Esophagus mucosa (tissue), 1 donor: ENCODE data around the gene CCDC167. TPM values are rescaled to one million over a fixed set of nuclear protein-coding genes. Genes with fewer than 3 reads are reported as not detected.

ENCODE experiments used
- ATAC-seq: fragments of 200-7000 bp; cut with Tn5 transposase; one replicate; pipeline ENCODE4 v1.9.1; 2020
- total RNA-seq: library from RNA; stranded (reverse); gene quantifications from one replicate; pipeline ENCODE4 v1.2.4, GENCODE V29; 2023
- donor health status: DM: yes; HTN: yes; CAD: no.

The CCDC167 gene
- total RNA-seq, result 24.5 TPM

- peak; percentile 94 for ATAC-seq
These were observed at the start of gene CCDC167 for GRCh38 chr6:37499433-37500293. TSS of gene CCDC167 (minus strand) at chr6:37499893. CDS start at chr6:37499863, 30 bp downstream.

DNA sequence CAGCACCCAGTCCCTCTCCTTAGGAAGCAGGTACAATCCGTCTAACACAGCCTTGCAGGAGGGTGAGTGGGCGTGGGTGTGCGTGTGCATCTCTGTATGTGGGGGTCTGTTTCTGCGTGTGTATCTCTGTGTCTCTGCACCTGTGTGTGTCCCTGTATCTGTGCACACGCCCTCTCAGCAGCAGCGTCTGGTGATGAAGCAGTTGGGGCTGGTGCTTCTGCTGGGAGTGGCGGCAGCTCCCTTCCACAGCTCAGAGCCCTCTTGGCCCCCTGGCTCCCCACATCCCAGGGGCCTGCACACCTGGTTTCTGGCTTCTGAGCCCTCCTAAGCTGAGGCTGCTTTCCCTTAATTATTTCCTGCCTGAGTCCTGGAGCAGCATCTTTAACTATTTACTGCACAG, 49.5 kb upstream of the CCDC167 start:
- no peak for ATAC-seq

DNA sequence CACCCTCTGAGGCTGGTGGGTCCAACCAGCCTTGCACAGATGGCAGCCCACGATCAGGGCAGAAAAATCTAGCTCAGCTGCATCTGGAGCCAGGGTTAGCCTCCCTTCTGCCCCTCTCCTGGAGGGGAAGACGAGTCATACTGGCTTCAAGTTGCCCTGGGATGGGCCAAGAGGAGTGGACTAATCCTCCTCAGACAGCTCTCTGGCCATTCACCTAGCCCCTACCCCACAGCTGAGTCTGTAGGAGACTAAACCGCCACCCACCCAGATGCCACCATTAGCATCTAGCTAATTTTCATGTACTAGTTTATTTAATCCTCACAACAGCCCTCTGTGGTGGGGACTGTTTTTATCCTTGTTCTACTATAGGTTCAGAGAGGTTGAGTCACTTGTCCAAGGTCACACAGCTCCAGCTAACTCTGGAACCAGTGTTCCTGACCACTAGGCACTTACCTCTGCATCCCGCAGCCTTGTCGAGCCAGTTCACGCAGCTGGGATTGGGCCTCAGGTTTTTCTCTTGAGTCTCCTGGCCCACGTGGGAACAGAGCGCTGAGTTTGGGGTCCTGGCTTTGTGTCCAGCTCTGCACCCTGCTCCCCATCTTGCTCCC, 48.5 kb upstream of the CCDC167 start:
- ATAC-seq, result peak; percentile 12

- peak; percentile 83 for ATAC-seq
These were observed 47.9 kb upstream of the CCDC167 start for GRCh38 chr6:37547564-37548061.

GRCh38 chr6:37546141-37546871, 46.6 kb upstream of the CCDC167 start:
- ATAC-seq, result no peak

- no peak for ATAC-seq
These were observed 44.8 kb upstream of the CCDC167 start for GRCh38 chr6:37544530-37544929.

DNA sequence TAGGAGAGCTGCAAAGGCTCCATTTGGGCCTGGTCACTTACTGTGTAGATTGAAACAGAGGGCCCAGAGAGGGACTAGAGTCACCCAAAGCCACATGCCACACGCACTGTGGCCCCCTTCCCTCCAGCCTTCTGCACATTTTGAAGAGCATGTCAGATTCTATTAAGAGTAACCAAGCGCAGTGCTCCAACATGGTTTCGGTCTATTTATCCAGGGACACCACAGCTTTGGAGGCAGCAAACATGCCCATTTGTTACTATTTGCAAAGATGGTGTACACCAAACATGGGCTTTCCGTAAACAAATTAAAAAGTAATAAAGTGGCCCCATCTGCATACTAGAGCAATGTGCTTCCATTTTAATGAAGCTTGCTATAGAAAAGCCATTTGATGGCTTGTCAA, 43.7 kb upstream of the CCDC167 start:
- no peak for ATAC-seq

DNA sequence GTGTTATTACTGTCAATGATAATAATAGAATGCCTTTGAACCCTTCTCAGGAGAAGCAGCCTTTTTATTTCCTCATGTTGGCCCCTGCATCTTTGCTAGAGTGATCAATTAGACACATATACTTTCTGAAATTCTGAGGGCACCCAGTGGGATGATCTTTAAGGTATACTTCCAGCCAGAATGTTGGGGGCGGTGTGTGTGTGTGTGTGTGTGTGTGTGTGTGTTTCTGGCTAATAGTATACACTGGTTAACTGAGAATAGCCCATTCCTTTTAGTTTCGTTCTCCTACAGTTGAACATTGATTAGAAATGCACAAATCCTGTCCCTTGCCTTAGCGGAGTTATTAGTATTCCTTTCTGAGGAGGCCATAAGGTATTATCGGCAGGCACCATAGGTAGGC, 41.7 kb upstream of the CCDC167 start:
- no peak for ATAC-seq

DNA sequence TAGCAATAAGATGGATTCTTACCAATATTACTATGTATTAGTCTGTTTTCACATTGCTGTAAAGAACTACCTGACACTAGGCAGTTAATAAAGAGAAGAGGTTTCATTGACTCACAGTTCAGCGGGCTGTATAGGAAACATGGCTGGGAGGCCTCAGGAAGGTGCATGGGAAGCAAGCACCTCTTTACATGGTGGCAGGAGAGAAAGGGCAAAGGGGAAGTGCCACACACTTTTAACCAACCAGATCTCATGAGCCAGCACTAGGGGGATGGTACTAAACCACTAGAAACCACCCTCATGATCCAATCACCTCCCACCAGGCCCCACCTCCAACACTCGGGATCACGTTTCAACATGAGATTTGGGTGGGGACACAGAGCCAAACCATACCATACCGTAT, 40.7 kb upstream of the CCDC167 start:
- no peak for ATAC-seq

DNA sequence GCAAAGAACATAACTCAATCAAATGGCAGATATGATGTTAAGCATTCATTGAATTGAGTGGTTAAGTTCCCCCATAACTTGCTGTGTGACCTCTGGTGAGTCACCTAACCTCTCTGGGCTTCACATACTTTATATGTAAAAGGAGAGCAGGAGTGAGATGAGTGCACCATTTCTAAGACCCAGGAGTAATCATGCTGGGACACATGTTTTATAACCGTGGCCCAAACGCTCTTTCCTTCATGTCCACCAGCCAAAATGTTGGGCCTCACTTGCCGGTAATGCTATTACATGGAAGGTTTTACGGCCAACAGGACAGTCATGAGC, 40.3 kb upstream of the CCDC167 start:
- ATAC-seq, result no peak

GRCh38 chr6:37539171-37540028, 39.7 kb upstream of the CCDC167 start:
- ATAC-seq, result no peak

GRCh38 chr6:37538107-37538506, 38.4 kb upstream of the CCDC167 start:
- peak; percentile 69 for ATAC-seq

DNA sequence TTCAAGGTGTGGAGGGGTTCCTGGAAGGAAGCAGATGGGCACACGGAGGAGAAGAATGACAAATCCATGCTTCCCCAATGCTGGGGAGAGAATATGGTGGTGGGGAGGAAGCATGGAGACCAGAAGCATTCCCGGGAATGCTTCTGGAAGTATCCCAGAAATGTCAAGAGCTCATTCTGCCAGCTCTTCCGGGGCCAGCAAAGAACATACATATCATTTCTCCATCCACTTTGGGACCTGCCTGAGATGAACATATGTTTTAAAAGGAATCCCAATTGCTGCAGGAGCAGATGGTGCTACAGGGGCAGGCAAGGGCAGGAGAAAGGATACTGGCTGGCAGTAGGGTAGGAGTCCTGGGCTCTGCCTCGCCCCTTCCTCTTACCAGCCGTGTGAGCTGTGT, 37.9 kb upstream of the CCDC167 start:
- no peak for ATAC-seq

- no peak for ATAC-seq
These were observed 36.9 kb upstream of the CCDC167 start for GRCh38 chr6:37536491-37537190.

- peak; percentile 44 for ATAC-seq
These were observed 36.2 kb upstream of the CCDC167 start for GRCh38 chr6:37535759-37536490.

- ATAC-seq, result no peak
These were observed 35.7 kb upstream of the CCDC167 start for GRCh38 chr6:37535428-37535758.

DNA sequence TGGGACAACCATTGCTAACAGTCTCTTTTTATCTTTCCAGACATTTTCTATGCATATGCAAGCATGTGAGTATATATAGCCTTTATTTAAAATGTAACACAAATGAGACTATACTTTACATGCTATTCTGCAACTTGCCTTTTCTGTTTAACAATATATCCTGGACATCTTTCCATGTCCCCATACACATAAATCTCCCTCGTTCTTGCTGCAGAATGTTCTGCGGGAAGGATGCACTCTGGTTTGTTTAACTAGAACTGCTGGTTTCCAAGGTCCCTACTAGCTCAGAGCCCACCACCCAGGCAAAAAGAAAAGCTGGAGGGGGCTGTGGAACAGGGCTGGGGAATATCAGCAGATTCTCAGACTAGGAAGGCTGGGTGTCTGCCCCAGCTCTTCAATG, 35.2 kb upstream of the CCDC167 start:
- no peak for ATAC-seq

DNA sequence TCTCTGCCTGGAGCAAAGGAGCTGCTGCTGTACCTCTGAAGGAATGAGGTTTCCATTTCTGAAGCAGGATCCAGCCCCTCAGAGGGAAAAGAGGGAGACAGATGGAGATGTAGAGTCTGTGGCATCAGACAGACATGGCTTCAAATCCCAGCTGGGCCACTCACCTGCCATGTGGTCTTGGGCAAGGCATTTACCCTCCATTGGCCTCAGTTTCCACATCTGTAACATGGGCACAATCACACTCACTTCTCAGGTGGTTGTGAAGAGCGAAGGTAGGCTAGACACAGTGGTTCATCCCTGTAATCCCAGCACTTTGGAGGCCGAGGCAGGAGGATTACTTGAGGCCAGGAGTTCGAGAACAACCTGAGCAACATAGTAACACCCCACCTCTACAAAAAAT, 32.4 kb upstream of the CCDC167 start:
- ATAC-seq, result no peak

GRCh38 chr6:37531437-37532036, 31.8 kb upstream of the CCDC167 start:
- no peak for ATAC-seq

GRCh38 chr6:37531026-37531425, 31.3 kb upstream of the CCDC167 start:
- no peak for ATAC-seq

DNA sequence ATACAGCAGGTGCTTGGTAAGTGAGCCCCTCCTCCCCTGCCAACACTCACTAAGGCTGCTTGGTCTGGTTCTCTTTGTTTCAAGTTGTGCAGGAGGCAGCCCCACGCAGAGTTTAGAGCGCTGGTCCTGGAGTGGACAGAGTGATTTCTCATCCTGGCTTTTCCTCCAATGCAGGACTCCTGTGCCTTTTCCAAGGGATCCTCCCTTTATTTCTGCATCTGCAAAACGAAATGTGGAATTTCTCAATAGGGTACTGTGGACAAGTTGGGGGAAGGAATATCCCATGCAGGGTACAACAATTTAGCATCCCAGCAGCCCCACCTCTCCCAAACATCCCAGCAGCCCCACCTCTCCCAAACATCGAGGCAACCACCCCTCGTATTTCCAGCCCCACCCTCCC, 30.6 kb upstream of the CCDC167 start:
- ATAC-seq, result no peak
